GM18526 (cell line): ENCODE results near the gene C1orf50.

Experiments
- POLR2A ChIP-seq: IDR thresholded peaks from 3 replicates; pipeline ENCODE4 v1.6.1; 2011; ENCODE audit not compliant: insufficient read length; ENCODE audit errors: extremely low read depth

C1orf50 gene

GRCh38 chr1:42748021-42748420 is 19.0 kb upstream of the C1orf50 start:
- TF ChIP-seq POLR2A: no peak

- no peak for TF ChIP-seq POLR2A
These were observed 18.3 kb upstream of the C1orf50 start for GRCh38 chr1:42748461-42749410.

GRCh38 chr1:42750041-42750440 is 17.0 kb upstream of the C1orf50 start:
- TF ChIP-seq POLR2A: no peak

- no peak for TF ChIP-seq POLR2A
These were observed 14.8 kb upstream of the C1orf50 start for GRCh38 chr1:42752284-42752683.

GRCh38 chr1:42753070-42753469 is 14.0 kb upstream of the C1orf50 start:
- no peak for TF ChIP-seq POLR2A

GRCh38 chr1:42756956-42757891 is 9.8 kb upstream of the C1orf50 start:
- no peak for TF ChIP-seq POLR2A

GRCh38 chr1:42757892-42758275 is 9.2 kb upstream of the C1orf50 start:
- no peak for TF ChIP-seq POLR2A

GRCh38 chr1:42758641-42759040 is 8.4 kb upstream of the C1orf50 start:
- no peak for TF ChIP-seq POLR2A

- no peak for TF ChIP-seq POLR2A
These were observed 7.9 kb upstream of the C1orf50 start for GRCh38 chr1:42759114-42759513.

GRCh38 chr1:42761567-42761966 is 5.5 kb upstream of the C1orf50 start:
- no peak for TF ChIP-seq POLR2A

GRCh38 chr1:42762269-42762668 is 4.8 kb upstream of the C1orf50 start:
- TF ChIP-seq POLR2A: no peak

- no peak for TF ChIP-seq POLR2A
These were observed 1.8 kb upstream of the C1orf50 start for GRCh38 chr1:42765269-42765668.

GRCh38 chr1:42765832-42766740 is 963 bp upstream of the C1orf50 start:
- no peak for TF ChIP-seq POLR2A

GRCh38 chr1:42767510-42768000 is 506 bp downstream of the C1orf50 start:
- TF ChIP-seq POLR2A: no peak

GRCh38 chr1:42768172-42768571 is 1.1 kb downstream of the C1orf50 start:
- no peak for TF ChIP-seq POLR2A
